HG03103 (cell line): ENCODE measurements around the gene ZFAND3.
"Not testable (repeated sequence)": the region's sequence is repeated elsewhere in the genome, so short reads cannot be mapped to it uniquely, and the experiment has no call there.

Source experiments
- ATAC-seq: cut with Tn5 transposase; IDR thresholded peaks from one replicate; pipeline ENCODE4 v1.9.1; 2021; ENCODE audit warnings: low read depth; ENCODE audit not compliant: unreplicated experiment

The ZFAND3 gene

GRCh38 chr6:37862430-37862829 lies 42.9 kb downstream of the ZFAND3 start:
- ATAC-seq: no peak

GRCh38 chr6:37862992-37863391 lies 43.5 kb downstream of the ZFAND3 start:
- ATAC-seq: no peak

DNA sequence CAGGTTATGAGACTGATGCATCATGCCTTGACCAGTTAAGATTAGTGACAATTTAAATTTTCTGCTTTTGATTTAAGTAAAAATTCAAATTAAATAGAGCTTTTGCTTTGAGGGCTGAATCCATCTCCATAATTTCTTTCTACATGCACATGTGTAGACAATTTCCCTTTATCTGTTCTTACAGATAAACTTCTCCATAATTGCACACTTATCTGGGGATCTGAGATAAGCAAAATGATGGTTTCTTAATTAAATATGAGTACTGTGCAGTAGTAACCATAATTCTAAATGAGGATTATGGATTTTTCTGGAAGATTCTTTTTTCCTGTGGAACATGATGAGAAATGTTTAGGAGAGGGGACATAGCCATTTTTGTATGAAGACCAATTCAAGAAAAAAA lies 44.7 kb downstream of the ZFAND3 start:
- ATAC-seq: no peak

DNA sequence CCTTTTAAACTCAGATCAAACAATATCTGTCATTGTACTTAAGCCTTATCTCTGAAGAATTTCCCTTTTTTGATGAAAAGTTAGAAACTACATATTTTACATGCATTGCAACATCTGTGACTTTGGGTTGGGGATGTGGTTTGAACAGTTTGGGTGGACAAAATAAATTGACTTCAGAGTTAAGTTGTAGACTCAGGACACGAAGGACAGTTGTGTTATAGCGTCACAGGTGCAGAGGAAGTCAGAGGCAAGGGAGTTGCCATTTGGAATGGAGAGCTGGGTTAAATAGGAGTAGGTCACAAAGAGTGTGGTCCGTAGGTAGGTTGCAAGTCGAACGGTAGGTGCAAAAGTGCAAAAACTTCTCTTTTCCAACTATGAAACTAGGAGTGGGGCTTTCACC lies 46.0 kb downstream of the ZFAND3 start:
- ATAC-seq: no peak

DNA sequence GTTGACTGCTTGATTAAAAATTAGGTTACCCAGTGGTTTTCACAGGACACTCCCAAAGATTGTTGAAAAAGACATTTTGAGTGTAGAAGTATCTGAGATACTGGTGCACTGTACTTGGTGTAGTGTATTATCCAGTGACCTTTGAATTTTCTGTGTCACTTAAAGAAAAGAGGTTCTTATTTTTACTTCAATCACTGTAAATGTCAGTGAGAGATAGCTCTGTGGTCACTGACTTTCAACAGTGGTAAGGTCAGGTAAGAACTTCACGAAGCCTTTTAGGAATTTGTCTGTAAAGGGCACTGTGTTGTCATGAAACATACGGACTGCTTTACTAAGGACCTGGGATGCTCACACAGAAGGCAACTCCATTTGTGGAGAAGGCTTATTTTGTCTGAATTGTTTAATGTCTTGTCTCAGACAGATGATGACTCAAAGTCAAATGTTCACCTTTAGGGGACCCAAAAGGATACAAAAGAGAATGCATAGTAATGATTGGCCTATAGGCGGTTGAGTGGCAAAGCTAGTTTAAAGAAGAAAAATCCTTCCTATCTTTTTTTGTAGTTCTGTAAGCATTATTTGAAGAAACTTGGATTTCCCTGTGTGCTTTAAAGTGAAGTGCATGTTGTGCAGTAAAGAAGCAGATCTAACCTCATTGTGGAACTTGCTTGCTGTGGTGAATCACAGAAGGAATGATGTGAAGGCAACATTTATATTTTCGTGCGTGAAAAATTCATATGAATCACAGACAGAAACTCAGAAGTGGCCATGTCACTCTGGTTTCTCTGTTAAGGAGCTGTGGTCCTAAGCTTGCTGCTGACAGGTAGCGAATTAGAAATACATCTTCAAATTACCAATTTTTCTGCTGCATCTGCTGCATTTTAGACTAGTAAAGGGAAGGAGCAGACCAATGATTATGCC lies 47.3 kb downstream of the ZFAND3 start:
- ATAC-seq: no peak

DNA sequence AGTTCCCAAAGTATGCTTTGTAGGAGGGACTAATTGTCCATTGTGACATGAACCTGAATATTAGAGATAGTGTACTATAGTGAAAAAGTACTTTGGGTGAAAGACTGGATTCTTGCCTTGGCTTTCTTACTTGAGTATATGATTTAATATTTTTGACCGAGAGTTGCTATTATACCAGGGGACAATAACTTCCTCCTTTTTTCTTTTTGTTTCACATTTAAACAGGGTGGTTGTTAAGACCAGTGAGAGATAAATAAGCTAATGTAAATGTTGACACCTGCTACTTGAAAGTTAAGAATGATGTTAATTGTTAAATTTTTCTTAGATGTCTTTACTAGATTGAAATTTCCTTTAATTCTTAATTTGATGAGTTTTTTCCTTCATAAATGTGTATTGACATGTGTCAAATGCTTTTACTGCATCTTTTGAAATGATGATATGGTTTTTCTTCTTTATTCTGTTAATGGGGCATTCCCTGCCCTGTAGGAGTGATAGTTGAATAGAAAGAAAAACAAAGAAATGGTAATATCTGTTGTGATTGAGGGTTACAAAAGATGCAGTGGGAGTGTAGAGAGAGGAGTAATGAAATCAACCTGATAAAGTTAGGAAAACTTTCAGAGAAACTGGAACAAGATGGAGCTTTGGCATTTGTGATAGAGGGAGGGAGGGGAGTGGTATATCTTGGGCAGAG lies 48.4 kb downstream of the ZFAND3 start:
- no peak for ATAC-seq

DNA sequence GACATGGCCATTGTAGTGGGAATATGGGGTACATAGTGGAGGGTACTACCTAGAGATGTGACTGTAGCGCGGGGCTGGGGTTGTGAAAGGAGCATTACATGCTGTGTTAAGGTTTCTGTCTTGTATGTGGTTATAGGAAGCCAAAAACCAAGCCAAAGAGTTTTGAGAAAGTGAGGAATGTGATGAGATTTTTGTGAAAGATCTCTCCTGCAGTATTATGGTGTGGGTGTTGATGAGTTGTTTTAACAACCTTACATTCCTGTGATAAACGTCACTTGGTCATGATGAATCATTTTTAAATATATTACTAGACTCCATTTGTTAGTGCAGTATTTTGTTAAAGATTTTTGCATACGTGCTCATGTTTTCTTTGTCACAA lies 48.9 kb downstream of the ZFAND3 start:
- ATAC-seq: no peak

DNA sequence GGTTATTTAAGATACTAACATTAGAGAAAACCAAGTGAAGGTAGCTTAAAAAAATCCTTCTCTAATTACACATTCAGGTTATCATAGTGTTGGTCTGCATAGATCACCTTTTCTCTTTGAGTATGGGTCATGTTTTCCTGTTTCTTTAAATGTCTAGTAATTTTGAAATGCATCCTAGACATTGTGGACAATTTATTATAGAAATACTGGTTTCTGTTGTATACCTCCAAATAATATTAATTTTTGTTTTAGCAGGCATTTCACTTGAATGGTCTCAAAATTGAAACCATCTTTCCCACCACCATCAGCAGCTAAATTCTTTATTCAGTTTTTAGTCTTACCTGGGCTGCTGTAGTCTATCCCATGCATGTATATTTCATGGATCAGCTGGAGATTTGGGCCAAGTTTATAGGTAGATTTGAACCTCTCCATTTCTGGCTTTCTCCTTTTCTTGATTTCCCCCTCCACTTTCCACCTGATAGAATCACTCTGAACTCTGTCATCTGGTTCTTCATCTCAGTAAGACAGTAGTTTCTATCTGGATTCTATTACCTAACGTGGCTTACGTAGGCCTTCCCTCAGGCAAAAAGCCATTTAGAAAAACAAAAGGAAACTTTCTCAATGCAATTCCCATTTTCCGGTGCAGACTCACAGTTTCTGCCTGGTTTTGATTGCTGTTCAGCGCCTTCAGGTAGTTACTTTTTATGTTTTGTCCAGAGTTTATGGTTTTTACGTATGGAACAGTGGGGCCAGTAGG lies 52.3 kb downstream of the ZFAND3 start:
- ATAC-seq: no peak

- ATAC-seq: no peak
Observed at GRCh38 chr6:37872373-37872745, 52.8 kb downstream of the ZFAND3 start.

DNA sequence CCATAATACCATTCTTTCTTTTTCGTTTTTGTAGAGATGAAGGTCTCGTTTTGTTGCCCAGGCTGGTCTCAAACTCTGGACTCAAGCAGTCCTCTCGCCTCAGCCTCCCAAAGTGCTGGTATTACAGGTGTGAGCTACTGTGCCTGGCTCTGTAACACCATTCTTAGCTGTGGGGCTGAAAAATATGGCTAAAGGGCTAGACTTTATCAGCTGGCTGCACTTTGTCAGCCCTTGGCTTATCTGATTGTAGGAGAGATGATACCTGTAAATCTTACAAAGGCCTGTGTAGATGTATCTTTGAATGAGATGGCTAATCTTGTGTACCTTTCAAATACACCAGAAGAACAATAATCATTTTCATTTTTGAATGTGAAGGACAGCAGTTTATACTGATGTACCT lies 55.2 kb downstream of the ZFAND3 start:
- ATAC-seq: no peak

- no peak for ATAC-seq
Observed at GRCh38 chr6:37875561-37876309, 56.2 kb downstream of the ZFAND3 start.

GRCh38 chr6:37876843-37877242 lies 57.3 kb downstream of the ZFAND3 start:
- no peak for ATAC-seq

DNA sequence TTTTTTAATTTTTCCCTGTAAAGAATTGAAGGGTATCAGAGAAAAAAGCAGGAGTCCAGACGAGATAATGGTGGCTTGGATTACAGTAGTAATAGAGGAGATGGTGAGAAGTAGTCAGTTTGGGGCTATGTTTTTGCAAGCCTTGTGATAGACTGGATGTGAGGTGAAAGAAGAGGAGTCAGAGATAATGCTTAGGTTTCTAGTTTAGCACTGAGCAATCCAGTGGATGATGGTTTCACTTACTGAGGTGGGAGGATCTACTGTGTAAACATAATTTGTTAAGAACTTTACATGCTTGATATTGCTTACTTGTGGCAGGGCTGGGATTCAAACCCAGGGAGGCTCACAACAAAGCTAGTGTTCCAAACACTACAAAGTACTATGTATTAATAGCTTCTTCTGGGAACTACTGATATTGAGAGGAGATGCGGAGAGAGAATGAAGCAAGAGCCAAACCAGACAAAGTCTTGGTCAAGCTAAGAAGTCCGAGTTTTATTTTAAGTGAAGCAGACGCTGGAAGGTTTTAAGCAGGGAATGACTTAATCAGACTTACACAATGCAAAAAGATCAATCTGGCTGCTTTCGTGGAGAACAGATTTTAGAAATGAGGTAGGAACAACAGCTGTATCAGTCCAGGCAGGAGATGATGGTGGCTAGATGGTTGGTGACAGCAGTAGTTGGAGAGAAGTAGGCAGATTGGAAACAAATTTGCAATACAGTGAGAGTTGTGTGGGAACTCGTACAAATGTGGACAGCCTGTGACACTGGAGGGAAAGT lies 58.0 kb downstream of the ZFAND3 start:
- ATAC-seq: no peak

GRCh38 chr6:37878150-37878710 lies 58.7 kb downstream of the ZFAND3 start:
- no peak for ATAC-seq

- ATAC-seq: not testable (repeated sequence)
Observed at GRCh38 chr6:37880602-37881001, 61.1 kb downstream of the ZFAND3 start.

DNA sequence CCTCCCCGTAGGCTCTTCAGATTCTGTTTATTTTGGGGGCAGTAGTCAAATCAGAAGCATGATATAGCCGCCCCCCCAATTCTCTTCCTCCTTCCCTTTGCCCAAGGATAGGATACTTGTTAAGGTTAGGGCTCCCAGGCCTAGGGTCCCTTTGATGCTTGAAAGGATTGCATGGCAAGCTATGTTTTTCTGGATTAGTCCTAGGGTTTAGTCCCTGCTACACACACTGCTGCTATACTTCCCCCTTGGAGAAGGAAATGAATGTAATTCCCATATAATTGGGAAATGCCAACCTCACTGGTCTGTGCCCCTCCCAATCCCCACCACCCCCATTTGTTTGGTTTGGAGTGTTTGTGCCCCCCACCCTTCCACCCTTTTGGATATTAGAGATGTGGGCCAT lies 62.8 kb downstream of the ZFAND3 start:
- no peak for ATAC-seq

DNA sequence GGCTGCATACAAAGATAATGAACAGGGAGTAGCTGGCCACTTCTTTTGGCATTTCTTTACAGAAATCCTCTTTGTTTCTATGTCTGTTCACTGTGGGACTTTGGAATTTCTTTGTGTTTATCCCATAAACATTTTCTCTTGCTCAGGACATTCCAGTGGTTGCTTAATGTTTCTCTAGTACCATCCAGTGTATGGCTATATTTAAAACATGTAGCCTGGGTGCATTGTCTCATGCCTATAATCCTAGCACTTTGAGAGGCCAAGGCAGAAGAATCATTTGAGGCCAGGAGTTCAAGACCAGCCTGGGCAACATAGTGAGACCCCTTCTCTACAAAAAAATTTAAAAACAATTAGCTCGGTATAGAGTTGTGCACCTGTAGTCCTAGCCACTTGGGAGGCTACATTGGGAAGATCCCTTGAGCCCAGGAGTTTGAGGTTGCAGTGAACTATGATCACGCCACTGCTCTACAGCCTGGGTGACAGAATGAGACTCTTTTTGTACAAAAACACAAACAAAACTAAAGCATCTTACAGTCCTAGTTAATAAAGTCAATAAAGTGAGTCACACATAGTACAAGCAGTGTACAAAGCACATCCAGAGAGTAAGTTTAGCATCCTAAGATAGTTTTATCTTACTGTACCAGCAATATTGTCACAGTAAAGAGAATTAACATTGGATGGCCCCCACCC lies 63.3 kb downstream of the ZFAND3 start:
- ATAC-seq: no peak

- no peak for ATAC-seq
Observed at GRCh38 chr6:37884548-37884947, 65.0 kb downstream of the ZFAND3 start.

DNA sequence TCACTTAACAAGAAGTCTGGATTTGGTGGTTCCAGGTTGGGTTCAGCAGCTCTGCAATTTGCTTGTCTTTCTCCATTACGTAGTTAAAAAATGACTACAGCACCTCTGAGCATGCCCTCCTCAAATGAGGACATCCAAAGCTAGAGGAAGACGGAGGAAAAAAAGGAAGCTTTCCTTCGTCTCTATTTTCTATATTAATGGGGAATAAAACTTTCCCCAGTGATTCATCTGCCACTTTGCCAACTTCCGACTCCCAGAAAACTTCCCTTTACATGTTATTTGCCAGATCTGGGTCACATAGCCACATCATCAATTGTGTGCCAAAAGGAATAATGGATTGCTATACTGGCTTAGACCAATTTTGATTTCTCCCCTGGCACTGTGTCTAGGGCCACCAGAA lies 69.5 kb downstream of the ZFAND3 start:
- ATAC-seq: no peak
